Skeletal muscle satellite cell (primary cell): Measurements from ENCODE around the gene NACAD.

Experiments used
- H3K27me3 ChIP-seq: 2 replicates; pipeline ENCODE4 v1.7.0; 2013; ENCODE audit warnings: low read length; ENCODE audit not compliant: control insufficient read depth, insufficient read depth
- H3K36me3 ChIP-seq: 2 replicates; pipeline ENCODE4 v1.7.0; 2013; ENCODE audit warnings: mild to moderate bottlenecking, control low read depth, low read length; ENCODE audit not compliant: insufficient read depth
- H3K4me1 ChIP-seq: 2 replicates; pipeline ENCODE4 v1.7.0; 2013; ENCODE audit warnings: low read length; ENCODE audit not compliant: control insufficient read depth, insufficient read depth
- H3K4me2 ChIP-seq: 2 replicates; pipeline ENCODE4 v1.7.0; 2013; ENCODE audit warnings: mild to moderate bottlenecking, low read length
- H3K4me3 ChIP-seq: 2 replicates; pipeline ENCODE4 v1.7.0; 2013; ENCODE audit warnings: low read length
- H3K9ac ChIP-seq: 2 replicates; pipeline ENCODE4 v1.7.0; 2013; ENCODE audit warnings: mild to moderate bottlenecking, low read depth, low read length, moderate library complexity
- H3K9me3 ChIP-seq: replicated peaks from 2 replicates; pipeline ENCODE4 v1.7.0; 2013; ENCODE audit warnings: mild to moderate bottlenecking, control low read depth, low read length

NACAD gene

GRCh38 chr7:45075871-45076796, 12.6 kb downstream of the NACAD start:
- H3K4me1 ChIP-seq, result no peaks in the 10 kb centered on the region
- no peak overlapping the region for H3K9ac ChIP-seq
- no peak overlapping the region for H3K4me3 ChIP-seq
- peaks cover 54% of the 10 kb centered on the region for H3K36me3 ChIP-seq
- no peaks in the 10 kb centered on the region for H3K27me3 ChIP-seq
- no peak overlapping the region for H3K4me2 ChIP-seq
- H3K9me3 ChIP-seq, result no peaks in the 10 kb centered on the region

GRCh38 chr7:45075355-45075644, 13.5 kb downstream of the NACAD start:
- H3K27me3 ChIP-seq, result no peaks in the 10 kb centered on the region
- peaks cover 59% of the 10 kb centered on the region for H3K36me3 ChIP-seq
- H3K4me3 ChIP-seq, result no peak overlapping the region
- no peak overlapping the region for H3K9ac ChIP-seq
- H3K9me3 ChIP-seq, result no peaks in the 10 kb centered on the region
- no peak overlapping the region for H3K4me2 ChIP-seq
- no peaks in the 10 kb centered on the region for H3K4me1 ChIP-seq

GRCh38 chr7:45074528-45075354, 14.0 kb downstream of the NACAD start:
- H3K9me3 ChIP-seq, result no peaks in the 10 kb centered on the region
- no peak overlapping the region for H3K4me2 ChIP-seq
- H3K9ac ChIP-seq, result no peak overlapping the region
- no peaks in the 10 kb centered on the region for H3K27me3 ChIP-seq
- peaks cover 63% of the 10 kb centered on the region for H3K36me3 ChIP-seq
- no peaks in the 10 kb centered on the region for H3K4me1 ChIP-seq
- H3K4me3 ChIP-seq, result no peak overlapping the region

- no peak overlapping the region for H3K4me3 ChIP-seq
- peaks cover 71% of the 10 kb centered on the region for H3K36me3 ChIP-seq
- no peak overlapping the region for H3K9ac ChIP-seq
- H3K9me3 ChIP-seq, result no peaks in the 10 kb centered on the region
- no peak overlapping the region for H3K4me2 ChIP-seq
- H3K4me1 ChIP-seq, result no peaks in the 10 kb centered on the region
- H3K27me3 ChIP-seq, result no peaks in the 10 kb centered on the region
Observed at GRCh38 chr7:45073786-45074527, 14.8 kb downstream of the NACAD start.

- Histone ChIP-seq H3K36me3 (peaks cover 78% of the 10 kb centered on the region), H3K27me3 (no peaks in the 10 kb centered on the region), H3K4me3 (no peak overlapping the region), H3K4me2 (no peak overlapping the region), H3K9me3 (no peaks in the 10 kb centered on the region), H3K4me1 (no peaks in the 10 kb centered on the region), H3K9ac (no peak overlapping the region)
Observed at GRCh38 chr7:45073031-45073785, 15.6 kb downstream of the NACAD start.

GRCh38 chr7:45072131-45073030, 16.4 kb downstream of the NACAD start:
- peaks cover 76% of the 10 kb centered on the region for H3K36me3 ChIP-seq
- no peaks in the 10 kb centered on the region for H3K27me3 ChIP-seq
- H3K4me2 ChIP-seq, result no peak overlapping the region
- no peak overlapping the region for H3K4me3 ChIP-seq
- no peaks in the 10 kb centered on the region for H3K9me3 ChIP-seq
- no peaks in the 10 kb centered on the region for H3K4me1 ChIP-seq
- H3K9ac ChIP-seq, result no peak overlapping the region

GRCh38 chr7:45071528-45071927, 17.2 kb downstream of the NACAD start:
- H3K4me1 ChIP-seq, result no peaks in the 10 kb centered on the region
- H3K9me3 ChIP-seq, result no peaks in the 10 kb centered on the region
- no peaks in the 10 kb centered on the region for H3K27me3 ChIP-seq
- no peak overlapping the region for H3K4me2 ChIP-seq
- H3K4me3 ChIP-seq, result no peak overlapping the region
- H3K36me3 ChIP-seq, result peaks cover 71% of the 10 kb centered on the region
- H3K9ac ChIP-seq, result no peak overlapping the region

- H3K9ac ChIP-seq, result no peak overlapping the region
- H3K4me1 ChIP-seq, result no peaks in the 10 kb centered on the region
- H3K27me3 ChIP-seq, result no peaks in the 10 kb centered on the region
- H3K4me3 ChIP-seq, result no peak overlapping the region
- no peaks in the 10 kb centered on the region for H3K9me3 ChIP-seq
- no peak overlapping the region for H3K4me2 ChIP-seq
- peaks cover 66% of the 10 kb centered on the region for H3K36me3 ChIP-seq
Observed at GRCh38 chr7:45070254-45070642, 18.5 kb downstream of the NACAD start.

- no peak overlapping the region for H3K9ac ChIP-seq
- H3K9me3 ChIP-seq, result no peaks in the 10 kb centered on the region
- no peaks in the 10 kb centered on the region for H3K27me3 ChIP-seq
- H3K4me3 ChIP-seq, result no peak overlapping the region
- H3K4me2 ChIP-seq, result no peak overlapping the region
- H3K36me3 ChIP-seq, result peaks cover 64% of the 10 kb centered on the region
- no peaks in the 10 kb centered on the region for H3K4me1 ChIP-seq
Observed at GRCh38 chr7:45069444-45070253, 19.1 kb downstream of the NACAD start.
